HG03571 (cell line): ENCODE results near the gene KRTAP5-2.
"Not testable (repeated sequence)": the region's sequence is repeated elsewhere in the genome, so short reads cannot be mapped to it uniquely, and the experiment has no call there.

Experiments
- ATAC-seq: cut with Tn5 transposase; IDR thresholded peaks from one replicate; pipeline ENCODE4 v1.9.1; 2021; ENCODE audit not compliant: unreplicated experiment

The KRTAP5-2 gene, protein sequence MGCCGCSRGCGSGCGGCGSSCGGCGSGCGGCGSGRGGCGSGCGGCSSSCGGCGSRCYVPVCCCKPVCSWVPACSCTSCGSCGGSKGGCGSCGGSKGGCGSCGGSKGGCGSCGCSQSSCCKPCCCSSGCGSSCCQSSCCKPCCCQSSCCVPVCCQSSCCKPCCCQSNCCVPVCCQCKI

DNA sequence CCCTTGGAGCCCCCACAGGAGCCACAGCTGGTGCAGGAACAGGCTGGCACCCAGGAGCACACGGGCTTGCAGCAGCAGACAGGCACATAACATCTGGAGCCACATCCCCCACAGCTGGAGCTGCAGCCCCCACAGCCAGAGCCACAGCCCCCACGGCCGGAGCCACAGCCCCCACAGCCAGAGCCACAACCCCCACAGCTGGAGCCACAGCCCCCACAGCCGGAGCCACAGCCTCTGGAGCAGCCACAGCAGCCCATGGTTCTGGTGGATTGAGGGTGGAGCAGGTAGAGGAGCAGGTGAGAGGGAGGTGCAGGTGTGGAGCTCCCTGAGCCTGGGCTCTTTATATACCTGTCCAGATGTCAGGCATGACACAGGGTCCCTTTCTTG lies at the start of gene KRTAP5-2:
KRTAP5-2 (minus strand) TSS at position 301 of the 387 bp plus-strand sequence; CDS start at position 257, 44 bp downstream.
- no peak for ATAC-seq

DNA sequence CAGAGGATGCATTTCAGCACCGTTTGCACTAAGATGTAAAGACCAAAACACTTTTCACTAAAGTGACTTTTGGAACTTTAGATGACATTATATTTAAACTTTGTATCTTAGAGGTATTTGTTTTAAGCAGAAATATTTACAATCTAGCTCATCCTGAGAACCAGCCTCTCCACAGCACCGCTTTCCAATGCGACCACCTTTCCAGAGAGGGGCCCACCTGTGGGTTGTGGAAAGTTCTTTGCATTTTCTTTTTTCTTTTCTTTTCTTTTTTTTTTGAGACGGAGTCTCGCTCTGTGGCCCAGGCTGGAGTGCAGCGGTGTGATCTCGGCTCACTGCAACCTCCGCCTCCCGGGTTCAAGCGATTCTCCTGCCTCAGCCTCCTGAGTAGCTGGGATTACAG lies 48.4 kb upstream of the KRTAP5-2 start:
- not testable (repeated sequence) for ATAC-seq

DNA sequence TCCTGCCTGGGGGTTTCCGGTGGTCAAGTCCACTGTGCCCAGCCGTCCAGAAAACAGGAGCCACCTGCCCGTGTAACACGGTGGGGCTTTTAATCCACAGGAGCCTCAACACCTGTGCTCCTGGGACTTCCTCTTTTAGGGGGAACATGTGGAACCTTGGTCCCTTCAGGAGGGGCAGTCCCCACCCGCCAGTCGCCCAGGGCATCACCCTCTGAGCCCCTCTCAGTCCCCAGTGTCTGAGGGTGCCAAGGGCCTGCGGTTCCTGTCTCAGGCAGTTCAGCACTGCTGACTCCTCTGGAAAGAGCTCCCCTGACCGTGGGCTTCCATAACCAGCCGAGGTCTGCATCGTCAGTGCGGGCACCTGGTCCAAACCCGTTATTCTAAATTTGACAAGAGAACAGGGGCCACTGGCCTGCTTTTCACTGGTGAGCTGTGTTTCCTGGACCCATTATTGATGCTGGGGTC lies 47.3 kb upstream of the KRTAP5-2 start:
- no peak for ATAC-seq

DNA sequence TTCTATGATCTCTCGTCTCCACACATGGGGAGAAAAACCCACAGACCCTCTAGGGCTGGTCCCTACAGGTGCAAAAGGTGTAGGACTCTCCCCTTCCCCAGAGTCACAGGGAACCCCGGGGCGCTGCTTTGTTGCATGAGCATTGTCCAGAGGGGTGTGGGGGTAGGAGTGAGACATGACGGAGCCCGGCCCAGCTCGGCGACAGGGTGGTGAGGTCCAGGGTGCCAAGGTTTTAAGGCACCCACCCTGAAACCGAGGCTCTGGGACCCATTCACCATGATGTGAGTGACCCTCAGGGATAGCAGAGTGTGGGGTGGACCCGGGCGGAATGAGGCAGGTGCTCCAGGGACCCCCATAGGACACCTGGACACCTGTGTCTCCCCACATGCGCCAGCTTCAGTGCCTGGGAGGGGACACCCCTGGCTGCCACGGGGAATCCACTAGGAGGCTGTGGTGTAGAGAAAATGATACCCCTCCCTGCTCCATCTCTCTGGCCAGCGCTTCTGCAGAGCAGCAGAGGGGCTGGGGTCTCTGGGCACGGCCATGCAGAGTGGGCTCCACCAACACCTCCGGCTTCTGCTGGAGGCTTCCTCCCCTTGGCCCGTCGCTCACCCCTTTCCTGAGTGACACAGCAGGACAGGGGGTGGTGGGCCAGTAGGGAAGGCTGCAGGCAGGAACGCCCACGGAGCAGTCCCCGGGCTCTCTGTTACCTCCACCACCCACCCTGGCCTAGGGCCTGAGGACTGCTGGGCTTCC lies 46.7 kb upstream of the KRTAP5-2 start:
- no peak for ATAC-seq

DNA sequence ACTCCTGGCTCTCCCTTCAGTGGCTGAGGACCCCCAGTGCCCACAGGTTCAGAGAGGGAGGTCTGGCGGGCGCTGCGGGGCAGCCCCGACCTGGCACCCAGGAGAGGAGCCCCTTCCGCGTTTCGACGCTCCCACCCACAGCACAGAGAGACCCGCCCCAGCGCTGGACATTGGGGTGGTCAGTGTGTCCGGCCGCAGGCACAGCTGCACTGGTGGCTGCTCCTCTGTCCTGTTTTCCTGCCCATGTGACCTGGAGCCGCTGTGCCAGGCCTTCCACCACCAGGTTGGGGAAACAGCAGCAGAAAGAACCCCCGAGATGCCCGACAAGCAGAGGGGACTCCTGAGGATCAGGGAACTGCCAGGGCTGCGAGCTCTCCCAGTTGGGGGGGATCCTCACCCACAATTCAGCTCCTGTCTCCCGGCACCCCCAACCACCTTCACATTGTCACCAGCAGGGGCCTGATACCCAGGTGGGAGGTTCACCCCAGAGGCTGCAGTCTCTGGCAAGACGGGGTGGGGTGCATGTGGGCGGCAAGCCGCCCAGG lies 45.1 kb upstream of the KRTAP5-2 start:
- ATAC-seq: no peak

DNA sequence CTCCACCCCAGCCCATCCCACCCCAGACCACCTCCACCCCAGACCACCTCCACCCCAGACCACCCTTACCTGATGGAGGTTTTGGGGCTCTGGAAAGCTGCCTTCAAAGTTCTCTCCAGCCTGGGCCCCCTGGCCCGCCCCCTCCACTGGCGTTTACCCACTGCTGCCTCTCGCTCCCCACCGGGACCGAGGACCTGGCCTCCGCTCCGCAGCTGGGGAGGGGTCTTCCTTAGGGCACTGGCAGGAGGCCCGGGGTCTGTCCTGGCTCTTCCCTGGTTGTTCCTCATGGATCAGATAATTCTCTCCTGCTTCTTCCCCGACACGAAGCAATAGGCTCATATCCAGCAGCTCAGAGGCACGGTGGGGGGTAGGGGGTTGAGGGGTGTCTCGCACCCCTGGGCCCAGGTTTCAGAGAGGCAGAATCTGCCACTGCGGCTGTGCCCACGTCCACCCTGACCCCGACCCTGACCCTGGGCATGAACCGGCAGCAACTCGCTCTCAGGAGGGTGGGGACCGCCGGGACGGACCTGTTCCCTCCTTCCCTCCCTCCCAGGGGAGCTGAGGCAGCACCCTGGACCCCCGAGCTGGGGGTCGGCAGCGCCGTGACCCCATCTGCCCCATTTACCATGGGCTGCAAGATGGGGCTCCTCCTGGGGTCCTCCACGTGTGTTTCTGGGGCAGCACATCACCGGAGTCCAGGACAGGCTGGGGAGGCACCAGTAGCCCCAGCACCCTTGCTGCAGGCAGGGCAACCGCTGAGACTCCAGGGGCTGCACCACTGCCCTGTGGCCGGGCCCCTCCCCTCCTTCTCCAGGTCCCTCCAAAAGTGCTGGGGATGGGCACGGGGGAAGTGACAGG lies 44.4 kb upstream of the KRTAP5-2 start:
- no peak for ATAC-seq

DNA sequence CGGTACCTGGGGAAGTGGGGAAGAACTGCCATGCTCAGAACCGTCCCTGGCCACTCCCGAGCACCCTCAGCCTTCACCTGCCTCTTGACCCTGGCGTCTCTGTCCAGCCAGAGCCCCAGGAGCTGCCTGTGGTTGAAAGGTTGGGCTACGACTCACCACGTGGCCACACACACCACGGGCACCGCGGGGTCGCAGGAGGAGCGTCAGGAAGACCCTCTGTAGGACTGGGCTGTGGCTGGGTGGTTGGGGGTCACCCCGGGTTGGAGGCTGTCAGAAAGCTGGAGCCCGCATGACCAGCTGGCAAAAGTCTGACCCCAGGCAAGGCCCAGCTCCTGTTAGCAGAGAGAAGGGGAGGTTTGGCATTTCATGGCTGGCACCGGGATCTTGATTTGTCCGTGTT lies 43.0 kb upstream of the KRTAP5-2 start:
- no peak for ATAC-seq

- no peak for ATAC-seq
Measured at GRCh38 chr11:1640076-1640946, 42.2 kb upstream of the KRTAP5-2 start.

- no peak for ATAC-seq
Measured at GRCh38 chr11:1639666-1640065, 41.6 kb upstream of the KRTAP5-2 start.

DNA sequence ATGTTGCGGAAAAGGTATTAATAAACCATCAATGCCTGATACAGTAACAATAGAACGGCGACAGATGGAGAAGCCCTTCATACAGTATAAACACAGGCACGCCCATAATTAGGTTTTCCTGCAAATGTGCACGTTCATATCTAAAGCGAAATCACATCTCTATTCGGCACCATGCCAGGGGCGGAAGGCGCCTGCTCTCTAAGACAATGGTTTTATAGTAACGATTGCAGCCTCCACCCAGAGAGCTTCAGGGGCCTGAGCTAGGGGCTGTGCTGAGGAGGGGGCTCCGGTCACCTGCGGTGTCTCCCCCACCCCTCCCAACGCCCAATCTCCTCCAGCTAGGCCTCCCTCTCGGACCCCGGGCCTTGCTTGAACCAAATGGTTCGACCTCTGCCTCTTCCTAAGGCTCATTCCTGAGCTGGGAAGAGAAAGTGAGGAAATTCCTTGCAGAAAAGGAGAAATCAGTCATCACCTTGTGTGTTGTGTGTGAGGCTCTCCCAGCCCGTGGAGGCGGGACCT lies 41.1 kb upstream of the KRTAP5-2 start:
- no peak for ATAC-seq

- ATAC-seq: no peak
Measured at GRCh38 chr11:1638344-1638743, 40.2 kb upstream of the KRTAP5-2 start.

- no peak for ATAC-seq
Measured at GRCh38 chr11:1637628-1638027, 39.5 kb upstream of the KRTAP5-2 start.

GRCh38 chr11:1636291-1636950 lies 38.3 kb upstream of the KRTAP5-2 start:
- no peak for ATAC-seq

- no peak for ATAC-seq
Measured at GRCh38 chr11:1633864-1634263, 35.8 kb upstream of the KRTAP5-2 start.

GRCh38 chr11:1632053-1632714 lies 34.1 kb upstream of the KRTAP5-2 start:
- ATAC-seq: no peak

GRCh38 chr11:1631066-1631568 lies 33.0 kb upstream of the KRTAP5-2 start:
- no peak for ATAC-seq

- ATAC-seq: no peak
Measured at GRCh38 chr11:1630271-1630670, 32.2 kb upstream of the KRTAP5-2 start.

GRCh38 chr11:1629326-1630185 lies 31.5 kb upstream of the KRTAP5-2 start, which contains the start of gene KRTAP5-5:
KRTAP5-5 (plus strand) TSS chr11:1629775; CDS start chr11:1629841, 66 bp downstream.
- no peak for ATAC-seq
